HepG2 (cell line): ENCODE measurements around the gene ANKHD1. TPM values are rescaled to one million over a fixed set of nuclear protein-coding genes. Genes with fewer than 3 reads are reported as not detected.

Source experiments
- ATAC-seq: fragments of 200-7000 bp; cut with Tn5 transposase; 3 replicates; pipeline ENCODE4 v1.9.1; 2020; ENCODE audit warnings: mild to moderate bottlenecking, moderate library complexity
- BruUV-seq: library from RNA; stranded (reverse); fragments of 400-500 nt; replicated peaks from 2 replicates; lab custom pipeline; 2021; lab: Mats Ljungman, UMichigan
- CTCF ChIA-PET: fragments of 300-600 bp; formaldehyde crosslinking; extraction: SDS; loops from one replicate; lab custom pipeline; 2021; ENCODE audit warnings: low total read pairs, inconsistent platforms, low intra/inter-chr PET ratio; lab: Yijun Ruan, JAX
- POLR2A ChIA-PET: fragments of 350-600 bp; sonication (Branson Sonifier 250); formaldehyde crosslinking; loops from one replicate; lab custom pipeline; 2020; ENCODE audit warnings: antibody characterized with exemption, inconsistent platforms; lab: Yijun Ruan, JAX
- DNase-seq: peaks from one replicate; pipeline ENCODE4 v3.0.0-alpha.2; 2015; ENCODE audit warnings: low spot score
- FAIRE-seq: peaks from 3 replicates; lab custom pipeline; 2011; peaks lifted over from hg19 to GRCh38; lab: Jason Lieb, UNC
- H2AFZ ChIP-seq: one replicate; pipeline ENCODE4 v1.6.1; 2011; ENCODE audit warnings: low read length, inconsistent platforms
- H3K27ac ChIP-seq: fragments of 300-600 bp; 3 replicates; pipeline ENCODE4 v1.8.0; 2011; ENCODE audit warnings: mixed run types, mild to moderate bottlenecking, mixed read lengths, low read length, inconsistent platforms; ENCODE audit not compliant: insufficient read depth; ENCODE audit errors: extremely low read length
- H3K27me3 ChIP-seq, 2 experiments: fragments of 200-600 bp in 1 of 2; 2 replicates in 1 of 2; 3 replicates in 1 of 2; pipeline versions ENCODE4 v1.6.0 to v1.8.0; 2011; ENCODE audit warnings: low read length in 2 of 2, mild to moderate bottlenecking in 2 of 2, moderate library complexity in 2 of 2, inconsistent platforms in 1 of 2; ENCODE audit not compliant: insufficient read depth in 2 of 2, control insufficient read depth in 1 of 2
- H3K36me3 ChIP-seq, 2 experiments: fragments of 200-600 bp in 1 of 2; replicated peaks in 1 of 2; 2 replicates in 1 of 2; 3 replicates in 1 of 2; pipeline versions ENCODE4 v1.5.1 to v1.8.0; 2011; ENCODE audit warnings: low read length in 2 of 2, inconsistent platforms in 1 of 2; ENCODE audit not compliant: insufficient read depth in 2 of 2, control insufficient read depth in 1 of 2
- H3K4me1 ChIP-seq: 2 replicates; pipeline ENCODE4 v1.5.1; 2012; ENCODE audit warnings: low read length, inconsistent platforms; ENCODE audit not compliant: insufficient read depth
- H3K4me2 ChIP-seq: 2 replicates; pipeline ENCODE4 v1.6.0; 2011; ENCODE audit warnings: low read depth, low read length, inconsistent platforms
- H3K4me3 ChIP-seq, 3 experiments: fragments of 200-600 bp in 1 of 3; sonication (generic), shearing (Covaris generic) in 1 of 3; replicated peaks in 1 of 3; 2 replicates each; pipeline ENCODE4 v1.5.1; 2011 to 2016; ENCODE audit warnings: low read length in 3 of 3, inconsistent platforms in 2 of 3, low read depth in 2 of 3, mild to moderate bottlenecking in 2 of 3, control low read depth in 1 of 3, mixed read lengths in 1 of 3; ENCODE audit not compliant: insufficient read depth in 1 of 3
- H3K79me2 ChIP-seq: one replicate; pipeline ENCODE4 v1.6.1; 2011; ENCODE audit warnings: low read length, inconsistent platforms; ENCODE audit not compliant: insufficient read depth
- H3K9ac ChIP-seq: 2 replicates; pipeline ENCODE4 v1.6.0; 2011; ENCODE audit warnings: mild to moderate bottlenecking, low read depth, low read length, inconsistent platforms; ENCODE audit not compliant: insufficient read depth
- H3K9me3 ChIP-seq: 2 replicates; pipeline ENCODE4 v1.5.1; 2012; ENCODE audit warnings: mild to moderate bottlenecking, low read length
- H4K20me1 ChIP-seq: 2 replicates; pipeline ENCODE4 v1.6.0; 2011; ENCODE audit warnings: inconsistent platforms, mild to moderate bottlenecking, low read length, moderate library complexity; ENCODE audit not compliant: insufficient read depth
- GATAD2A ChIP-seq: IDR thresholded peaks from 2 replicates; pipeline ENCODE4 v1.6.1; 2016
- HDAC6 ChIP-seq: fragments of 200-600 bp; sonication (generic); IDR thresholded peaks from 2 replicates; pipeline ENCODE4 v1.7.0; 2017; ENCODE audit warnings: mild to moderate bottlenecking, antibody characterized with exemption, low read length, low read depth
- HNRNPH1 ChIP-seq: fragments of 200-400 bp; formaldehyde crosslinking; optimal IDR thresholded peaks from 2 replicates; pipeline ENCODE3; 2017; ENCODE audit warnings: mild to moderate bottlenecking, low read depth, low read length
- MTF2 ChIP-seq: sonication (generic); formaldehyde crosslinking; IDR thresholded peaks from 2 replicates; pipeline ENCODE4 v1.5.0; 2020; ENCODE audit warnings: missing genetic modification reagents, borderline replicate concordance
- PITX1 ChIP-seq: sonication (generic); formaldehyde crosslinking; IDR thresholded peaks from 2 replicates; pipeline ENCODE4 v1.5.1; 2020; ENCODE audit warnings: mild to moderate bottlenecking, missing genetic modification reagents
- TP53 ChIP-seq: sonication (generic); formaldehyde crosslinking; conservative IDR thresholded peaks from 2 replicates; pipeline ENCODE4 v1.4.0; 2020; ENCODE audit warnings: missing genetic modification reagents
- ZNF20 ChIP-seq: sonication (generic); formaldehyde crosslinking; IDR thresholded peaks from 2 replicates; pipeline ENCODE4 v1.4.0; 2020; ENCODE audit warnings: mild to moderate bottlenecking, moderate library complexity, missing genetic modification reagents
- ZNF709 ChIP-seq: sonication (generic); formaldehyde crosslinking; IDR thresholded peaks from 2 replicates; pipeline ENCODE4 v1.5.0; 2020; ENCODE audit warnings: mild to moderate bottlenecking, missing genetic modification reagents
- WGBS: methylation state at CpG from one replicate; pipeline ENCODE4 v1.1.6; 2017; ENCODE audit warnings: low lambda C conversion rate; 5-methylcytosine and 5-hydroxymethylcytosine counted together
- in situ Hi-C: cut with HindIII; loops from 2 replicates; pipeline ENCODE4 v1.10.0; 2017; ENCODE audit warnings: low pct_unique_long_range_greater_than_20kb; ENCODE audit not compliant: extremely low pct_ligation_motif_present
- intact Hi-C: fragments of 100-400 bp; cut with micrococcal nuclease; formaldehyde crosslinking; loops from one replicate; pipeline ENCODE4 v1.10.0; 2022; ENCODE audit not compliant: unreplicated experiment
- polyA plus RNA-seq, 8 experiments: library from polyadenylated mRNA; depleted of rRNA in 3 of 8; stranded (reverse) in 7 of 8; unstranded in 1 of 8; fragments of >200 nt; fragmentation: Illumina TruSeq in 4 of 8; extraction: Trizol in 4 of 8; gene quantifications; 2 replicates each; pipeline versions ENCODE4 v1.2.1 to v1.2.3, GENCODE V29; 2011 to 2016; ENCODE audit warnings: low read depth in 4 of 8, missing spikeins in 1 of 8, mixed read lengths in 1 of 8; ENCODE audit not compliant: insufficient read depth in 1 of 8
- total RNA-seq, 5 experiments: library from RNA; depleted of rRNA; stranded (reverse); fragments of >200 nt; fragmentation: Illumina TruSeq; extraction: Trizol; gene quantifications; 2 replicates each; pipeline ENCODE4 v1.2.3, GENCODE V29; 2016; ENCODE audit warnings: low read depth in 1 of 5
- TF ChIP-seq, protein P1 (sequence below): sonication (generic); formaldehyde crosslinking; IDR thresholded peaks from 2 replicates; pipeline ENCODE4 v1.4.0; 2020; ENCODE audit warnings: missing genetic modification reagents

ANKHD1 gene
- total and polyA plus RNA-seq, 2 of the 13 experiments (the other 11 are each of a cell fraction or from before 2014, with no cell fraction given): 69.9 to 82.0 TPM

DNA sequence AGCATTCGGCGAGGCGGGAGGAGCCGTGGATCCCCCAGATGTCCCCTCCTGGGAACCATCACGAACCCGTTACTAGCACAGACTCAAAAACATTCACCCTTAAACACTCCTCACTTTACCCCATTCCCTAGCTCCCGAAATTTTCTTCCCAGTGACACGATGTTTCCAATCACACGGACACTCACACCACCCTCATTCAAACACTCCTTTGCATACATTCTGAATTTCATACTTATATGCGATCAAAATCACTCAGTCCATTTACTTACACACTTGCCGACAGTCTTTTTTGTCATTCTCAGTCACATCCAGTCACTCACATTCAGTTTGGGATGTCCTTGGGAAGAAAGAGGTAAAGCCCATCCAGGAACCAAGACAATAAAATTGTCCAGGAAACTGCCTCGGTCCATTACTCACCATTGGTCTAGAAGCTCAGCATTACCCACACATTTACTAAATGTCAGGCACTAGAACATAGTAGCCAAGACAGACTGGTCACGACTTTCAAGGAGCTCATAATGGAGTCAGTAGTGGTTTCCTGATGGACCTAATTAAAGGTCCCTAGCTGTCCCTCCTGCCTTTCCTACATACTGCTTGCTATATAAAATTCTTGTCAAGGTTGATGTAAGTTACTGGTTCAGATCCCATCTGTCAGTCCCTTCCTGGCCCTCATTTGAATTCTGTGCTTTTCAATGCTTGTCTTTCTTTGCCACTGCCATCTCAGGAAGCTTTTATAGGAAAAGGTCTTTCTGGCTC lies 163.6 kb downstream of the ANKHD1 start:
- ChIA-PET POLR2A (interaction anchor here (2.5 kb wide), 1 partner anchor 8 kb away, joined by 7 read pairs; the partner anchor contains the start of gene SRA1), CTCF (no interaction called here)
- Histone ChIP-seq H3K27me3 (peaks cover 0 to 5% of the 10 kb centered on the region in 2 experiments; a peak in 1 of 5 replicates), H3K79me2 (no peaks in the 10 kb centered on the region), H3K4me2 (peak overlapping the region; percentile 90), H2AFZ (no peak overlapping the region), H3K36me3 (no peaks in the 10 kb centered on the region), H3K4me1 (peaks cover 19% of the 10 kb centered on the region), H3K4me3 (no peak overlapping the region), H4K20me1 (no peaks in the 10 kb centered on the region), H3K9me3 (no peaks in the 10 kb centered on the region), H3K27ac (no peak overlapping the region), H3K9ac (0 out of 2 replicates have a peak overlapping the region, but pooled peaks have one; percentile 54)
- no peak for DNase-seq
- no peak for ATAC-seq
- 84% methylated on average over 13 of the region's 13 CpGs for WGBS
- TF ChIP-seq HNRNPH1 (no peak), MTF2 (CRISPR knock-in tag) (no peak), GATAD2A (no peak), PITX1 (CRISPR knock-in tag) (no peak), TP53 (CRISPR knock-in tag) (no peak), ZNF20 (CRISPR knock-in tag) (no peak), ZNF709 (CRISPR knock-in tag) (no peak), HDAC6 (no peak)
- TF ChIP-seq, protein P1, sequence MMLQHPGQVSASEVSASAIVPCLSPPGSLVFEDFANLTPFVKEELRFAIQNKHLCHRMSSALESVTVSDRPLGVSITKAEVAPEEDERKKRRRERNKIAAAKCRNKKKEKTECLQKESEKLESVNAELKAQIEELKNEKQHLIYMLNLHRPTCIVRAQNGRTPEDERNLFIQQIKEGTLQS: no peak
- TSS peak; percentile 63 for BruUV-seq
- no peak for FAIRE-seq
- intact Hi-C loops (no loop called here), in situ Hi-C loops (loop anchor here (10.0 kb wide), 1 partner anchor 160 kb away; no protein-coding TSS in a partner anchor)
